ENCODE data around the gene RGS3.
"Not testable (repeated sequence)": the region's sequence is repeated elsewhere in the genome, so short reads cannot be mapped to it uniquely, and the experiment has no call there.

Gene RGS3

GRCh38 chr9:113624721-113625120, 161.2 kb downstream of the RGS3 start:
- DNase-seq = no peak

- DNase-seq = no peak
These were observed 162.0 kb downstream of the RGS3 start for GRCh38 chr9:113625486-113625885.

- DNase-seq = no peak
These were observed 163.4 kb downstream of the RGS3 start for GRCh38 chr9:113626735-113627495.

- no peak for DNase-seq
These were observed 165.1 kb downstream of the RGS3 start for GRCh38 chr9:113628621-113629020.

DNA sequence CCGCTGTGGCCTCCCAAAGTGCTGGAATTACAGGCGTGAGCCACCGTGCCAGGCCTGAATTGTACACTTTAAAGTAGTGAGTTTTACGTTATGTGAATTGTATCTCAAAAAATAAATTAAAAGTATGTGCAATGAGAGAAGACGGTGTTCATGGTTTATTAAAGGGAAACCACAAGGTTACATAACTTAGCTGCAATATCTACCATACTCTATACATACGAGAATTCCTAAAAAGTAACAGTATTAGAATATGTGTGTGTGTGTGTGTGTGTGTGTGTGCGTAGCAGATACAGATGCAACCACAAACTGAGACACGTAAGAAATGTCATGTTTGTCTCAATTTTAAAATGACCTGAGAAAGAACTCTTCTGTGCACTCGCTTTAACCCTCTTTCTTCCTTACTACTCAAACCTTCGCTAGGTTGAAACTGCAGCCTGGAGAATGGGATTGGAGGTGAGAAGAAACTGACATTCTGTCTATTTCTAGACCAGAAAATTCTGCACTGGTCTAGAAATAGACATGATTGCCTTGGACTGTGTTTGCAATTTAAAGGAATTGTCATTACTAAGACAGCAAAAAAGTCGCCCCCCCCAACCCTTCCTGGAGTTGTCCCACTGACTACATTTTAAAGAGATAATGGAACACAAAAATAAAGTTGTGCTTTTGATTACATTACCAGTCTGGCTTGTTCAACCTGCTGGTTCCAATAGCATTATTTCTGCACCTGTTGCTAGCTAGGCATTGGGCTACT, 167.0 kb downstream of the RGS3 start:
- DNase-seq = no peak

GRCh38 chr9:113631137-113631765, 167.7 kb downstream of the RGS3 start:
- DNase-seq = no peak

DNA sequence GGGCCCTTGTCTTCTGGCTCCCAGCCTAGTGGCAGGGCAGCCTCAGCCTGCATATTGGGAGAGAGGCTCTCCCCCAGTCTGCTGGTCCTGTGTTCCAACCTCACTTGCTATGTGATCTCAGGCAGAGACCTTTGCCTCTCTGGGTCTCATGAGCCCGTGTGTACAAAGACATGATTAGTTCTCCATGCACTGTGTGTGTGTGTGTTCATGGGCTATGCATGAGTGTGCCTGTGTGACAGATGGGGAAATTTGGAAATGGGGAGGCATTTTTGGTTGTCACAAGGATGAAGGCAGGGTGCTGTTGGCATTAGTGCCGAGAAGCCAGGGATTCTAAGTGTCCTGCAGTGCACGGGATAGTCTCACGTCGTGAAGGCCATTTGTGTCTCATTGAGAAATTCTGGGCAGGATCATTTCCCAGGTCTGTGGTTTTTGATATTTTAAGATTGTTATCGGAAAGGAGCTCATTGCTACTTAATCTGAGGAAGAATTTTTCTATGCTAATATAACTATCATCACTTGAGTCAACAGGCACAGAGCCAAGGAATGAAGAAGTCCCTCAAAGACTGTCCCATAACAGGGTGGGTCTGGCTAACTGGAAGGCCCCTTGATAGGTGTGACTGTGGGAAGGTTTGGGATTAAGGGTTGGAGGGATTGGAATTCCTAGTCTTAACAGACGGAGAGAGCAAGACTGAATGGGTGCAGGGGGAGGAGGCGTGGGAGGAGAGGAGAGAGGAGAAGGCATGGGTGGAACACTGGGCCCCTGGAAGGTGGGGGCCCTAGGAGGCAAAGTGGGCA, 168.5 kb downstream of the RGS3 start:
- no peak for DNase-seq

DNA sequence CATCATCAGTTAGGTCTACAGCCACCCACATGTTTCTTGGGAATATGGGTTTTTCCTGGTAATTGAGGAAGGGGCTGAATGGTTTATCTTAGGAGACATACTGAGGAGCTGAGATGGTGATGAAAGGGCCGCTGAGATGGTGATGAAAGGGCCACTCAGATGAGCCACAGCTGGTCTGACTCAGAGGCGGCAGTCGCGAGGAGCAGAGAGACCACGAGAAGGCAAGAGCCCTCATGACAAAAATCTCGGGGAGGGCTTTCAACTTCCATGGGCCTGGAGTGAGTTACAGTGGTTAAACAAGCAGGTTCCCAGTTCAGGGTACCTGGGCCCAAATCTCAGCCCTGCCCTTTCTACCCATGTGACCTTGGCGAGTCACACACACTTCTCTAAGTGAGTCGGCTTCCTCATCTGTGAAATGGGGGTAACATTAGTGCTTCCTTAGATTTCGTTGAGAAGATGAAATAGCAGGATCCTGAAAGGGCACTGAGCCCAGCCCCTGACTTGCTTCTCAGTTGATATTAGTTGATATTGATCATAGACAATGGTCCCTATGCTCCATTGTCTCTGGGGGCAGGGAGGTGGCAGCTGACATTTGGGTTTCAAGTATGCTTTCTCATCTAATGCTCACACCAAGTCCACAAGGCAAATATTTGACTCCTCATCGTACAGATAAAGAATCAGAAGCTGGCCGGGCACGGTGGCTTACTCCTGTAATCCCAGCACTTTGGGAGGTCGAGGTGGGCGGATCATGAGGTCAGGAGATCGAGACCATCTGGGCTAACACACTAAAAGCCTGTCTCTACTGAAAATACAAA, 169.5 kb downstream of the RGS3 start:
- DNase-seq = no peak

DNA sequence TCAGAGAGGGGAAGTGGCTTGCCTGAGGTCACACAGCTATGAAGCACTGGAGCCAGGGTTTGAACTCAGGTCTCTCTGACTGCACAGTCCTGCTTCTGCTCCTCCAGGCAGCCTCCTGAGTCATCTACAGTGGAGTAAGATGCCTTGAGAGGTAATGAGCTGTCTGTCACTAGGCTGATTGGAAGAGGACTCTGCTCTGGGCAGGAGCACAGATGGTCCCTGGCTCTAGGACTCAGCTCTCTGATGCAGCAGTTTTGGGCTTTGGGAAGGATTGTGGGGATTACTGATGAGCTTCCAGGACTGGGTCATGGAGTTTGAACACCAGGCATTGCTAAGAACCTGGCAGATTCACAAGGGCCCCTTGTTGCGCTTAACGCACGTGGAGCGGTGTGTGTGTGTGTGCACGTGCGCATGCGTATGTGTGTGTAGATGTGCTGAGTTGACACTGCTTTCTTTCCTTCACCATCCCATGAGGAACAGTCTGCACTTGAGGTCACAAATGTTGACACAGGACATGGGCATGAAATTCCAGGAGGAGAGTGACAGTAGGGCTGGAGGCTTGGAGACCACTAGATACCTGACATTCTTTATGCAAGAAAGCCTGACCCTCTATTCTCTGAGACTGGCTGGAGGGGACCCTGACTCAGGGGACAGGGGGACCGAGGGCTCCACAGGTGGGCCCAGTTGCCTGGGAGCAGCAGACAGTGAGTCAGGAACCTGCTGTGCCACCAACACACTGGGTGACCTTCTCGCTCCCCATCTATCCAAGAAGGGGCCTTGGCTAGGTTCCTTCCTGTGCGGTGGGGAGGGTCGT, 170.5 kb downstream of the RGS3 start:
- no peak for DNase-seq

GRCh38 chr9:113634596-113635515, 171.3 kb downstream of the RGS3 start:
- DNase-seq = no peak

- DNase-seq = no peak
These were observed 172.1 kb downstream of the RGS3 start for GRCh38 chr9:113635586-113635985.

- no peak for DNase-seq
These were observed 172.6 kb downstream of the RGS3 start for GRCh38 chr9:113636165-113636564.

GRCh38 chr9:113636693-113637092, 173.2 kb downstream of the RGS3 start:
- no peak for DNase-seq

DNA sequence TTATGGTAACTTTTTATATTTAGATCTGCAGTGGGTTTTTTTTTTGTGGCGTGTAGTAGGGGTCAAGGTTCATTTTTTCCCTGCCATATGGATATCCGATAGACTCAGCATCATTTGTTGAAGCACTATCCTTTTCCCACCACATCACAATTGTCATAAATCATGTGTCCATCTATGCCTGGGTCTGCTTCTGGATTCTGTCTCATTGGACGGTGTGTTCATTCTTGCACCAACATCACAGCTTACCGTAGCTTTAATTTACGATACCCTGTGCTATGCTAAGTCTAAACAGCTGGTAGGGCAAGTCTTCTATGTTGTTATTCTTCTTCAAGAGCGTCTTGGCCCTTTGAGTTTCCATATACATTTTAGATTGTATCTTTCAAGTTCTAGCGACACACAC, 175.0 kb downstream of the RGS3 start:
- no peak for DNase-seq

GRCh38 chr9:113638897-113639296, 175.4 kb downstream of the RGS3 start:
- DNase-seq = no peak

DNA sequence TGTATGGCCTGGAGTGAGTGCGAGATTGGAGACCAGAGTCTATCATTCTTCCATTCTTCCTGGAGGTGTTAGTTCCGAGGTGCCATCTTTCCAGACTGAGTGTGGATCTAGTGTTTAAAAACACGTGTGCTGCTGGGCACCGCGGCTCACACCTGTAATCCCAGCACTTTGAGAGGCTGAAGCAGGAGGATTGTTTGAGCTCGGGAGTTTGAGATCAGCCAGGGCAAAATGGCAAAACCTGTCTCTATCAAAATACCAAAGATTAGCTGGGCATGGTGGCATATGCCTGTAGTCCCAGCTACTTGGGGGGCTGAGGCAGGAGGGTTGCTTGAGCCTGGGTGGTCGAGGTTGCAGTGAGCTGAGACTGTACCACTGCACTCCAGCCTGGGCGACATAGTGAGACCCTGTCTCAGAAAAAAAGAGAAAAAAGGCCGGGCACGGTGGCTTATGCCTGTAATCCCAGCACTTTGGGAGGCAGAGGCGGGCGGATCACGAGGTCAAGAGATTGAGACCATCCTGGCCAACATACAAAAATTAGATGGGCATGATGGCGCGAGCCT, 176.0 kb downstream of the RGS3 start:
- not testable (repeated sequence) for DNase-seq

GRCh38 chr9:113640418-113640817, 176.9 kb downstream of the RGS3 start:
- no peak for DNase-seq

- DNase-seq = no peak
These were observed 177.8 kb downstream of the RGS3 start for GRCh38 chr9:113641100-113641885.

GRCh38 chr9:113644321-113644720, 180.8 kb downstream of the RGS3 start:
- no peak for DNase-seq

Measured in CD4-positive, alpha-beta T cell treated with Interleukin-12 subunit alpha and Interleukin-12 subunit beta, for 1 hour (primary cell).